Neuronal stem cell (in vitro differentiated cells): ENCODE results near the gene FGD1.

Source experiments
- DNase-seq: peaks from one replicate; pipeline ENCODE4 v3.0.0-alpha.2; 2013; ENCODE audit warnings: low spot score
- H2AFZ ChIP-seq: one replicate; pipeline ENCODE4 v1.6.1; 2013; ENCODE audit warnings: mild to moderate bottlenecking, low read length, inconsistent platforms
- H2AK5ac ChIP-seq: 2 replicates; pipeline ENCODE4 v1.6.1; 2013; ENCODE audit warnings: low read depth, mild to moderate bottlenecking, inconsistent platforms, low read length, moderate library complexity, mixed read lengths
- H2BK120ac ChIP-seq: 2 replicates; pipeline ENCODE4 v1.6.1; 2013; ENCODE audit warnings: low read depth, mild to moderate bottlenecking, inconsistent platforms, low read length, moderate library complexity, mixed read lengths
- H2BK12ac ChIP-seq: one replicate; pipeline ENCODE4 v1.6.1; 2013; ENCODE audit warnings: low read length, inconsistent platforms
- H2BK15ac ChIP-seq: 2 replicates; pipeline ENCODE4 v1.6.1; 2013; ENCODE audit warnings: mild to moderate bottlenecking, low read length, inconsistent platforms, mixed read lengths
- H2BK5ac ChIP-seq: one replicate; pipeline ENCODE4 v1.6.1; 2013; ENCODE audit warnings: inconsistent platforms, mild to moderate bottlenecking, low read length, moderate library complexity
- H3K14ac ChIP-seq: one replicate; pipeline ENCODE4 v1.6.1; 2013; ENCODE audit warnings: low read length, inconsistent platforms
- H3K18ac ChIP-seq: 2 replicates; pipeline ENCODE4 v1.6.1; 2013; ENCODE audit warnings: low read length, inconsistent platforms
- H3K23ac ChIP-seq: 2 replicates; pipeline ENCODE4 v1.6.1; 2013; ENCODE audit warnings: low read depth, mild to moderate bottlenecking, mixed read lengths, low read length, inconsistent platforms; ENCODE audit not compliant: poor library complexity
- H3K27ac ChIP-seq: replicated peaks from 3 replicates; pipeline ENCODE4 v1.5.1; 2013; ENCODE audit warnings: low read length, inconsistent platforms
- H3K27me3 ChIP-seq, 3 experiments: 2 replicates each; pipeline ENCODE4 v1.6.1; 2013; ENCODE audit warnings: low read length in 3 of 3, mild to moderate bottlenecking in 2 of 3, inconsistent platforms in 1 of 3, low read depth in 1 of 3, mixed read lengths in 1 of 3, moderate library complexity in 1 of 3; ENCODE audit not compliant: control insufficient read depth in 3 of 3, insufficient read depth in 3 of 3
- H3K36me3 ChIP-seq, 2 donors: replicated peaks in 1 of 2; 2 replicates each; pipeline ENCODE4 v1.6.1; 2013; ENCODE audit warnings: low read length in 2 of 2; ENCODE audit not compliant: control insufficient read depth in 2 of 2, insufficient read depth in 2 of 2
- H3K4ac ChIP-seq: 2 replicates; pipeline ENCODE4 v1.6.1; 2013; ENCODE audit warnings: inconsistent platforms, mild to moderate bottlenecking, low read length, moderate library complexity
- H3K4me1 ChIP-seq, 2 donors: 1 replicate in 1 of 2; 2 replicates in 1 of 2; pipeline ENCODE4 v1.6.1; 2013; ENCODE audit warnings: low read length in 2 of 2, low read depth in 1 of 2; ENCODE audit not compliant: control insufficient read depth in 2 of 2, insufficient read depth in 1 of 2
- H3K4me2 ChIP-seq: one replicate; pipeline ENCODE4 v1.6.1; 2013; ENCODE audit warnings: mild to moderate bottlenecking, low read length, inconsistent platforms; ENCODE audit not compliant: insufficient read depth, poor library complexity, severe bottlenecking
- H3K4me3 ChIP-seq, 2 donors: 2 replicates each; pipeline ENCODE4 v1.5.1; 2013; ENCODE audit warnings: low read length in 2 of 2, mild to moderate bottlenecking in 2 of 2, inconsistent platforms in 1 of 2, moderate library complexity in 1 of 2
- H3K79me1 ChIP-seq: one replicate; pipeline ENCODE4 v1.6.1; 2013; ENCODE audit warnings: low read depth, mild to moderate bottlenecking, inconsistent platforms, low read length, moderate library complexity
- H3K9ac ChIP-seq: one replicate; pipeline ENCODE4 v1.6.1; 2013; ENCODE audit warnings: mild to moderate bottlenecking, low read depth, low read length, inconsistent platforms; ENCODE audit not compliant: poor library complexity
- H3K9me3 ChIP-seq, 2 donors: replicated peaks in 1 of 2; 2 replicates each; pipeline versions ENCODE3 to v1.6.1; 2013; ENCODE audit warnings: low read length in 2 of 2, mild to moderate bottlenecking in 2 of 2, inconsistent platforms in 1 of 2, low read depth in 1 of 2, mixed read lengths in 1 of 2, moderate library complexity in 1 of 2; ENCODE audit not compliant: control insufficient read depth in 2 of 2, insufficient read depth in 1 of 2
- H4K8ac ChIP-seq: one replicate; pipeline ENCODE4 v1.6.1; 2013; ENCODE audit warnings: low read depth, mild to moderate bottlenecking, inconsistent platforms, low read length, moderate library complexity
- H4K91ac ChIP-seq: one replicate; pipeline ENCODE4 v1.6.1; 2013; ENCODE audit warnings: low read length, low read depth, mild to moderate bottlenecking, inconsistent platforms; ENCODE audit not compliant: poor library complexity
- WGBS, 2 donors: extraction: QIAGEN DNeasy Blood & Tissue Kit; methylation state at CpG; one replicate each; pipeline ENCODE4 v1.1.7; 2013; ENCODE audit warnings: missing lambda C conversion rate in 2 of 2, mixed read lengths in 1 of 2; ENCODE audit not compliant: insufficient read length in 2 of 2, insufficient replicate concordance in 1 of 2; ENCODE audit errors: extremely low coverage in 2 of 2; 5-methylcytosine and 5-hydroxymethylcytosine counted together

Gene FGD1

GRCh38 chrX:54496936-54497335 lies 902 bp upstream of the FGD1 start:
- Histone ChIP-seq H3K18ac (no peak overlapping the region), H3K27ac (peak overlapping the region; percentile 61), H4K8ac (no peak overlapping the region), H3K4me2 (no peak overlapping the region), H4K91ac (no peak overlapping the region), H3K9ac (no peak overlapping the region), H3K36me3 (no peaks in the 10 kb centered on the region), H3K79me1 (no peaks in the 10 kb centered on the region), H2AK5ac (no peak overlapping the region), H3K23ac (no peak overlapping the region), H2BK15ac (no peak overlapping the region), H2BK12ac (no peak overlapping the region), H2BK120ac (no peak overlapping the region), H3K4me1 (peaks cover 4 to 16% of the 10 kb centered on the region in 2 donors), H2AFZ (peak overlapping the region; percentile 90), H3K4ac (no peak overlapping the region), H3K27me3 (no peaks in the 10 kb centered on the region), H2BK5ac (no peak overlapping the region), H3K14ac (no peak overlapping the region), H3K4me3 (no peak overlapping the region), H3K9me3 (no peaks in the 10 kb centered on the region)
- WGBS, 2 donors, result no CpG with 5 or more reads among the region's 6 CpGs
- DNase-seq, result no peak

DNA sequence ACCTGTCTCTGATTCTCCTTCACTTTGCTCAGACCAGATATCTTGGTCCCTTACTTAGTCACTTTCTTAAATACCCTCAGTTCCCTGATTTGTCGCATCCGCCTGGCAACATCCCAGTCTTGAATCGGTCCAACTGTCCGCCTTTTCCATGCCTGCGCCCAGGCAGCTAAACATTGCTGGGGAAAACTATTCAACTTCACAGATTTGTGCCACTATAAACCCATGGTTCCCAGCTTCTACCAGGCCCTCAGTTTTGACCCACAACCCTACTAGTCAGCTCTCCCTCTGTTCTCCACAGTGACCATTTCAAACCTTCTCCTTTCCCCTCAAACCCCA lies 451 bp upstream of the FGD1 start:
- H3K23ac ChIP-seq, result no peak overlapping the region
- H2AK5ac ChIP-seq, result no peak overlapping the region
- no peak overlapping the region for H3K14ac ChIP-seq
- no peak overlapping the region for H3K18ac ChIP-seq
- no CpG with 5 or more reads among the region's 5 CpGs for WGBS, 2 donors
- no peak overlapping the region for H2BK5ac ChIP-seq
- H3K9ac ChIP-seq, result no peak overlapping the region
- peak overlapping the region; percentile 90 for H2AFZ ChIP-seq
- H3K4me2 ChIP-seq, result peak overlapping the region; percentile 40
- peak overlapping the region in 1 of 2 donors; percentile 62 for H3K4me3 ChIP-seq
- no peaks in the 10 kb centered on the region for H3K36me3 ChIP-seq
- H3K4ac ChIP-seq, result no peak overlapping the region
- no peak overlapping the region for H2BK12ac ChIP-seq
- no peak overlapping the region for H2BK120ac ChIP-seq
- DNase-seq, result no peak
- H4K8ac ChIP-seq, result no peak overlapping the region
- H3K4me1 ChIP-seq, result peaks cover 4 to 18% of the 10 kb centered on the region in 2 donors
- H3K9me3 ChIP-seq, result no peaks in the 10 kb centered on the region
- H2BK15ac ChIP-seq, result no peak overlapping the region
- H3K27me3 ChIP-seq, result no peaks in the 10 kb centered on the region
- H3K27ac ChIP-seq, result peak overlapping the region; percentile 61
- H3K79me1 ChIP-seq, result no peaks in the 10 kb centered on the region
- no peak overlapping the region for H4K91ac ChIP-seq

DNA sequence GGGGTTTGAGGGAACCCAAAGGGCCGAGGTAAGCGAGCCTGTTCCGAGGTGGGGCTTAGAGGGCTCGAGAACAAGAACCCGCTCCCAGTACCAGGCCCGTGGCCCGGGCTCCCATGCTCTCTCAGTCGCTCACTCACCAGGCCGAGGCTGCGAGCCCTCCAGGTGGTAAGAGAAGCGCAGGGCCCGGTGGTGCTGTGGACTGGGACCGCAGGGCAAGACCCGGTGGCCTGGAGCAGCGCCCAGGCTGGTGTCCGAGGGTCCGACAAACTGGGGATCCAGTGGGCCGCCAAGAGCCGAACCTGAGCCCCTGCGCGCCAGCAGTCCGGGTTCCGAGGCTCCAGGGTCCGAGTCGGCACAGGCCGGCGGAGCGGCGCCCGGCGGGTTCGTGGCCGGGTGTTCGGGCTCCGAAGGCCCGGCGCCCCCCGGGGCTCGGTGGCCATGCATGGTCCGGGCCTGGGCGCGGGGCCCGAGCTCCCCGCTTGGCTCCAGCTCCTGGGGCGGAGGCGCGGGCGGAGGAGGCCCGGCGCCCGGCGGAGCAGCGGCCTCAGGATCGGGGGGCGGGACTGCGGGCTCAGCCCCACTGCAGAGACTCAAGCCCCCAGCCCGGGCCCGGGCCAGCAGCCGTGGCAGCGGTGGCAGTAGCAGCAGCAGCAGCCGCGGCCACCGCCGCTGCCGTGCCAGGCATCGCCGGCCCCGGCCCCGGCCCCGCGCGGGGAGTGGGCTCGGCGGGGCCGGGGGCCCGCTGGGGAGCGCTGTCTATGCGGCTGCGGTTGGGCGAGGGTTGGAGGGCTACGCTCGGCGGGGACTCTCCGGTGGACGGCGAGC lies 833 bp downstream of the FGD1 start:
- peak overlapping the region; percentile 85 for H3K27ac ChIP-seq
- no CpG with 5 or more reads among the region's 86 CpGs for WGBS, 2 donors
- H2AK5ac ChIP-seq, result no peak overlapping the region

GRCh38 chrX:54494166-54494988 lies 1.7 kb downstream of the FGD1 start:
- WGBS, 2 donors, result no CpG with 5 or more reads among the region's 10 CpGs
- no peak overlapping the region for H4K91ac ChIP-seq
- H3K27ac ChIP-seq, result no peak overlapping the region
- H3K4me1 ChIP-seq, result peaks cover 4 to 18% of the 10 kb centered on the region in 2 donors
- H3K14ac ChIP-seq, result no peak overlapping the region
- no peak for DNase-seq
- no peaks in the 10 kb centered on the region for H3K79me1 ChIP-seq
- peak overlapping the region; percentile 90 for H2AFZ ChIP-seq
- peak overlapping the region; percentile 47 for H3K4me2 ChIP-seq
- H3K4me3 ChIP-seq, result peak overlapping the region; percentile 62 to 92
- H2BK12ac ChIP-seq, result no peak overlapping the region
- H4K8ac ChIP-seq, result no peak overlapping the region
- no peak overlapping the region for H3K23ac ChIP-seq
- no peak overlapping the region for H2BK120ac ChIP-seq
- H3K36me3 ChIP-seq, result peaks cover 0 to 3% of the 10 kb centered on the region in 2 donors
- H3K18ac ChIP-seq, result peak overlapping the region; percentile 89
- no peak overlapping the region for H3K4ac ChIP-seq
- peaks cover 0 to 4% of the 10 kb centered on the region in 2 donors for H3K9me3 ChIP-seq
- no peak overlapping the region for H2BK5ac ChIP-seq
- no peak overlapping the region for H2AK5ac ChIP-seq
- no peak overlapping the region for H2BK15ac ChIP-seq
- no peaks in the 10 kb centered on the region for H3K27me3 ChIP-seq
- H3K9ac ChIP-seq, result no peak overlapping the region

More for the DNA sequence above, 833 bp downstream of the FGD1 start:
- H3K36me3 ChIP-seq, result peaks cover 0 to 3% of the 10 kb centered on the region in 2 donors
- H2AFZ ChIP-seq, result peak overlapping the region; percentile 90
- no peak for DNase-seq
- peak overlapping the region; percentile 83 for H3K9ac ChIP-seq
- no peak overlapping the region for H4K91ac ChIP-seq
- no peak overlapping the region for H2BK120ac ChIP-seq
- H3K9me3 ChIP-seq, result no peaks in the 10 kb centered on the region
- H2BK5ac ChIP-seq, result no peak overlapping the region
- H2BK12ac ChIP-seq, result no peak overlapping the region
- no peak overlapping the region for H3K14ac ChIP-seq
- H3K23ac ChIP-seq, result no peak overlapping the region
- H3K27me3 ChIP-seq, result no peaks in the 10 kb centered on the region
- H3K4me3 ChIP-seq, result peak overlapping the region; percentile 62 to 92
- H3K4me1 ChIP-seq, result peaks cover 4 to 18% of the 10 kb centered on the region in 2 donors
- H3K79me1 ChIP-seq, result no peaks in the 10 kb centered on the region
- H2BK15ac ChIP-seq, result no peak overlapping the region
- H3K4ac ChIP-seq, result no peak overlapping the region
- peak overlapping the region; percentile 96 for H3K18ac ChIP-seq
- H4K8ac ChIP-seq, result no peak overlapping the region
- H3K4me2 ChIP-seq, result peak overlapping the region; percentile 47
